Hepatic stellate cell (primary cell): ENCODE data around the gene DPP6.

Source experiments
- DNase-seq: peaks from one replicate; pipeline ENCODE4 v3.0.0; 2011; ENCODE audit warnings: low spot score

Gene DPP6

GRCh38 chr7:154412105-154412504 is 359.9 kb downstream of the DPP6 start:
- DNase-seq, result no peak

DNA sequence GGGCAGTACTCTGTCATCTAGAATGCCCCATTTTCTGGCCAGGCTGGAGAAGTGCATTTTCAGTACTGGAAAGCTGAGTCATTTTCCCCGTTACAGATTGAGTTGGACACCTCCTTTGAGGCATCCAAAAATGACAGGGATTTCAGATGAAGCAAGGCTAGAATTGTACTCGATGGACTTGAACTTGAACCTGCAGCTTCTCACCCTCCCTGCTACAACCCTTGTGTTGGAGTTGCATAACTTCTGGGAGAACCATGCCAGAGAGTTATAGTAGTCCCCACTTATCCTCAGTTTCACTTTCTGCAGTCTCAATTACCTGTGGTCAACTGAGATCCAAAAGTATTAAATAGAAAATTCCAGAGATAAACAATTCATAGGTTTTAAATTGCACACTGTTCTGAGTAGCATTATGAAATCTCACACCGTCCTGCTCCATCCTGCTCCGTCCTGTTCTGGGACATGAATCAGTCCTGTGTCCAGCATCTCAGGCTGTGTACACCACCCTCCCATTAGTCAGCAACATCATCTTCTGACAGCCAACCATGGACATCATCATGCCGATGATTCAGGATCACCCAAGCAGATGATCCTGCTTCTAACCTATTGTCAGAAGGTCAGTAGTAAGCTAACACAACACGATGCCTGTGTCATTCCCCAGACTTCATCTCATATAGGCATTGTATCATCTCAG is 363.7 kb downstream of the DPP6 start:
- no peak for DNase-seq

- DNase-seq, result no peak
These were observed 364.5 kb downstream of the DPP6 start for GRCh38 chr7:154416714-154417113.

GRCh38 chr7:154419344-154419743 is 367.1 kb downstream of the DPP6 start:
- DNase-seq, result no peak

- DNase-seq, result no peak
These were observed 371.0 kb downstream of the DPP6 start for GRCh38 chr7:154423231-154423630.

DNA sequence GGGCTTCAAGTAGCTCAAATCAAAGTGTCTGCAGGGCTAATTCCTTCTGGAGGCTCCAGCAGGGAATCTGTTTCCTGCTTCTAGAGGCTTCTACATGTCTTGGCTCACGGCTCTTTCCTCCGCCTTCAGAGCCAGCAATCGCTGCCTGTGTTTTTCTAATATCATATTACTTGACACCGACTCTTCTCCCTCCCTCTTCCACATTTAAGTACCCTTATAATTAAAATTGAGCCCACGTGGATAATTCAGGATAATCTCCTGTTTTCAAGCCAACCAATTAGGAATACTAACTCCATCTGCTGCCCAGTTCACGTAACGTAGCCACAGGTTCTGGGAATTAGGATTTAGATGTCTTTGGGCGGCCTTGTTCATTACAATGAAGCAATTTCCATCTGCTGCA is 372.2 kb downstream of the DPP6 start:
- DNase-seq, result no peak

- DNase-seq, result no peak
These were observed 373.1 kb downstream of the DPP6 start for GRCh38 chr7:154425271-154425670.

DNA sequence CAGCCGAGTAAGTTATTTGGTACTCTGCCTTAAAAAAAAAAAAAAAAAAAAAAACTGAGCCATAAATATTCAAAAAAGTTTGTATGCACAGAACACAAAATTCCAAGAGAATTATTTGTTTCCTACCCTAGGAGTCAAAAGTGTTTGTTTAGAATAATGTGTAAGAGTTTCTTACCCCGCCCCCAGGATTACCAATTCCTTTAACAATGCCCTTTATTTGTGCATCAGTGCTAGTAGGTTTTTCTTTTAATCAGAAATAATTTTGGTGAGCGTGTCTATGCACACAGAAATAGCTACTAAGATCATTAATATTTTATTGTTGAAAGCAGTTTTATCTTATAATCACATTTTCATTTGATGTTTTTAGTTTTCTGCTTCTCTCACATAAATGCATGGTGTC is 374.6 kb downstream of the DPP6 start:
- no peak for DNase-seq

GRCh38 chr7:154427533-154427932 is 375.3 kb downstream of the DPP6 start:
- DNase-seq, result no peak

GRCh38 chr7:154429666-154430404 is 377.6 kb downstream of the DPP6 start:
- no peak for DNase-seq

GRCh38 chr7:154430640-154431039 is 378.4 kb downstream of the DPP6 start:
- DNase-seq, result no peak

- DNase-seq, result no peak
These were observed 378.8 kb downstream of the DPP6 start for GRCh38 chr7:154431045-154431444.

DNA sequence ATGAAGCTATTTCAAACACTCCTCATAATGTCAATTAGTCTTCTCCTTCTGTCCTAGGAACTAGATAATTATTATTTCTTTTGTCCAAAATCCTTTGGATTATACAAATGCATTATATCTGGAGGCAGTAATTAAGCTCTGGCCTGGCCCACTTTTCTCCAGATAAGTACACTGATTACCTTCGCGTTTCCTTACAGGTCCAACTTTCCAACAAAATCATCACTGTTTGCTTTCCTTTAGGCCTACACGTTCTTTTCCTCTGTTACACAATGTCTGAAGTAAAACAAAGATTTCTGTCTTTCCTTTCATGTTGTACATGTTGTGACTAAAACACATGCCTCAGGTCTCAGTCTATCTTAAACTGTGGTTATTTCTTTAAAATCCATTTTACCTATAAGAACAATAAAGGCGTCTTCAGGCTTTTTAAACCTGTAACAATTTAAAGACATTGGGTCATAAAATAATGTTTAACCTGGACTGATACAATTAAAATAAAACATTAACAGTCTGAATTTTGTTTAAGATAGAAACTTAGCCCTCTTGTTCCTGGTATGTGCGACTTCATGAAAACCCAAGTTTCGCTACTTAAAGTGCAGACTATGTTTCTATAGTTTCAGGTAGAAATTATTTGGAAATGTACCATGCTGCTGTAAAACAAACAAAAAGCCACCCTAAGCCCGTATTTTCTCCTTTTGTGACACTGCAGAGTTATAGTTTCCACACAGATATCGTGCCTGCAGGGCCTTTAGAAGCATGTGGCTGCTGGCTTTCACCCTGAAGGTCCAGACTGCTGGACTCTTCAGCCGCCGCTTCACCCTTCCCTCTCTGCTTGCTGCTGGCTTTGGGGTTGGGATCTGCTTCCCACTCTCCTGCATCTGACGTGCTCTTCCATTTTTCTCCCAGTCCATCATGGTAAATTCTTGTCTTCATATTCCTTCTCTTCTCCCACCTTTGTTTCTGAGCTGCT is 381.7 kb downstream of the DPP6 start:
- DNase-seq, result no peak

DNA sequence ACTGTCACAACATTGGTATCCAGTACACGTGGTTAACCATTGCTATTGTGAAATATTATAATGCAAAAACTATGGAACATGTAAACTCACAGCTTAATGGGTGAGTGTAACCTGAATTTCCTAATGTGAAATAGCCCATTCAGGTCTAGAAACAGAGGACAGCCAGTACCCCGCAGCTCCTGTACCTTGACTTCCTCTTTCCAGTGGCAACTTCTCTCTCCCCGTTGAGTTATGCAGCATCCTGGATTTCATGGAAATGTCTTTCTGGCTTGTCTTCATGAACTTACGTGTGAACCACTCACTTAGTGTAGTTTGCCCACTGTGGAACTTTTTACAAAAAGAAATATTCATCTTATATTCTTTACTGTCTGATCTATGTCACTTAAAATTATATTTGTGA is 384.4 kb downstream of the DPP6 start:
- DNase-seq, result no peak

DNA sequence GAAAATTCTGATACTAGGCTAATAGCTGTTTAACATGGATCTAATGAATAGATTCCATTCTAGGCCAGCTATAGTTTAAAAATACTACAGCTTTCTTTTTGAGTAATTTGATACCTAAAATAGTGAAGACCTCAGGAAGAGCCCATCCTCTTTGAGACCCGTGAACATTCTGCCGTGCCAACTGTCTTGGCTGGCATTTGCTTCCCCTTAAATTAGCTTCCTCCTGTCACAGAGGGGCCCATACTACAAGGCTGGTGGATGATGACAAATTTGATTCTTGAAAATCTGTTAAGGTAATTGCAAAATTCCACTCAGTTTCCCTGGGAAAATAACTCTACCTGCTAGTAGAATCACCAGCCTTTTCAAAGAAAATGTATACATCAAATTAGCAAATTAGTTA is 385.0 kb downstream of the DPP6 start:
- no peak for DNase-seq

DNA sequence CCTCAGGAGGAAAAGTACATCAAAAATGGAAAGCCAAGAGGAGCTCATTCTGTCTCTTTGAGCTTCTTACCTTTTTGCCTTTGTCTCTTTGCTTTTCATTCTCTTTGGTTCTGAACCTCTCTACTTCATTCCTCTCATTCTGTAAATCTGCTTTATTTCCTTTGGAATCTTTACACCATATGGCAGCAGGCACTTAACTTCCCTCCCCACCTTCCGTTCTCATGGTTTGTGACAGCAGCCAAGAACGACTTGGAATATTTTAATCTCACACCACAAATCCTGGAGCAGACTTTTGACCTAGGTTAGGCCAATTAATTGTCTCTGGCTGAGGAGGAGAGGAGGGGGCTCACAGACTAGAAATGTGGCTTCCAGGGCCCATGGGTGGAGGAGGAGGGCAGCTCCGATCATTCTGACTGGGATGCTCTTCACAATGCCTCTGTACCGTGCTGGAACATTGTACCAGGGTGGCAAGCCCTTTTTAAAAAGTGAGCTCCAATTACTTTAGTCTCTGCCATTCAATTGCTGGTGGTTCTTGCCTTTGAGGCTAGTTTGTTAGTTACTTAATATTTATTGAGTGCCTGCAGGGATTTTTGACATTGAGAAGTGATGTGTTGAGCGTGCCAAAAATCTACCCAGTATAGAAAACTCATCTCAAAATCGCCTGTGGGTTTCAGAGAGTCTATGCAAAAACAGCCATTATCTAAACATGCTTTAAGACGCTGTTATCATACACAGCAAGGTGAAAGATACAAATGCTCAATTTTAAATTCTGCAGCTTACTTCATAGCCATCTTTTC is 386.6 kb downstream of the DPP6 start:
- no peak for DNase-seq

GRCh38 chr7:154440058-154440457 is 387.9 kb downstream of the DPP6 start:
- no peak for DNase-seq

DNA sequence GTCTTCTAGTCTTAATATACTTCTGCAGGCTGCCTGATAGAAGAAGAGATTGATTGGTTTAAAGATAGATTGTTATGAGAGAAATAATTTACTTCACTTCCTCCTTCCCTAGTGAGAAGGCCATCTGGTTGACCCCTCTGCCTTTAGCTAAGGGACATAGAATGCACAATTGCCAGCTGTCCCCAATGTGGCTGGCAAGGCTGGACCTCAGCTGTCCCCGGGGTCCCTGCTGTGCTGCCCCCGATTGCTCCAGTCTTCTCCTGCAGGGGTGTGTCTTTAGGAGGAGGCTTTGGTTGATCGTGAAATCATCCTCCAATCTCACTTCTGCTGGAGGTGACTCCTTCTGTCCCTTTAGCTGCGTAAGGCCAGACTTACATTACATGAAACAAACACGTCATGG is 388.5 kb downstream of the DPP6 start:
- DNase-seq, result no peak

GRCh38 chr7:154441811-154442210 is 389.6 kb downstream of the DPP6 start:
- DNase-seq, result no peak

DNA sequence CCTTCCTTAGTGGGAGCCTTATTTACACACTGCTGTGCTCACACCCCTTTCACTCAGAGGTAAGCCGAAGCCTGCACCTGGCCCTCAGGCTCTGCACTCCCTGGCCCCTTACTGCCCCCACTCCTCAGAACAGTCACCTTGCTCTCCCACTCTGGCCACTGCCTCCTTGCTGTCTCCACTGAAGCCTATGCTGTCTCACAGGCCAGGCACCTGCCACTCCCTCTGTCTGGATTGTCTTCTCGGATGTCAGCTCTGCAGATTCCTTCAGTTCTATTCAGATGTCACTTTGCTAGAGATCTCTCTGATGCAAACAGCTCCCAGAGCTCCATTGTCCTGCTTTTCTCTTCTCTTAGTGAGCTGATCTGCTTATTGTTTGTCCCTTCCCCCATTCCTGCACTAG is 390.7 kb downstream of the DPP6 start:
- no peak for DNase-seq

GRCh38 chr7:154450451-154450850 is 398.3 kb downstream of the DPP6 start:
- DNase-seq, result no peak
